Esophagus squamous epithelium (tissue), 5 donors: ENCODE results near the gene ZSCAN10. TPM values are rescaled to one million over a fixed set of nuclear protein-coding genes. Genes with fewer than 3 reads are reported as not detected.
"Not testable (repeated sequence)": the region's sequence is repeated elsewhere in the genome, so short reads cannot be mapped to it uniquely, and the experiment has no call there.

Experiments
- DNase-seq: peaks from one replicate; lab custom pipeline; 2025; lab: John Stamatoyannopoulos, UW
- H3K27ac ChIP-seq, 4 donors: fragments of 200-600 bp; sonication (generic); one replicate each; pipeline ENCODE4 v1.5.1; 2016 to 2019; ENCODE audit warnings: mild to moderate bottlenecking in 1 of 4
- H3K27me3 ChIP-seq, 4 donors: fragments of 200-600 bp; sonication (generic); 1 replicate in 3 of 4; 2 replicates in 1 of 4; pipeline versions ENCODE4 v1.5.1 to v1.6.0; 2017 to 2021; ENCODE audit warnings: antibody characterized with exemption in 1 of 4
- H3K36me3 ChIP-seq, 3 donors: fragments of 200-600 bp; sonication (generic); one replicate each; pipeline ENCODE4 v1.5.1; 2016 to 2019
- H3K4me1 ChIP-seq, 3 donors: fragments of 200-600 bp; sonication (generic); one replicate each; pipeline ENCODE4 v1.5.1; 2017 to 2019
- H3K4me3 ChIP-seq, 4 donors: fragments of 200-600 bp; sonication (generic); 1 replicate in 3 of 4; 2 replicates in 1 of 4; pipeline ENCODE4 v1.5.1; 2016 to 2019; ENCODE audit warnings: mild to moderate bottlenecking in 2 of 4, moderate library complexity in 1 of 4
- H3K9me3 ChIP-seq, 3 donors: fragments of 200-600 bp; sonication (generic); one replicate each; pipeline ENCODE4 v1.5.1; 2016 to 2019
- CTCF ChIP-seq, 6 experiments: fragments of 450-650 bp in 4 of 6; fragments of 200-600 bp in 2 of 6; sonication (generic) in 2 of 6; IDR thresholded peaks; one replicate each; pipeline ENCODE4 v1.5.1; 2016 to 2019; ENCODE audit warnings: antibody characterized with exemption in 6 of 6, mild to moderate bottlenecking in 4 of 6, moderate library complexity in 4 of 6
- POLR2A ChIP-seq, 4 donors: fragments of 450-650 bp; IDR thresholded peaks; one replicate each; pipeline ENCODE4 v1.6.1; 2017; ENCODE audit warnings: antibody characterized with exemption in 4 of 4, mild to moderate bottlenecking in 4 of 4, moderate library complexity in 3 of 4
- WGBS, 2 donors: methylation state at CpG; one replicate each; pipeline ENCODE4 v1.1.5; 2018; 5-methylcytosine and 5-hydroxymethylcytosine counted together
- intact Hi-C: fragments of 100-400 bp; cut with DNase I; formaldehyde crosslinking; loops from one replicate; pipeline ENCODE4 v1.15.0; 2022
- total RNA-seq, 4 donors: library from RNA; depleted of rRNA; stranded (reverse); fragments of >200 nt; gene quantifications; one replicate each; pipeline ENCODE4 v1.1.0, GENCODE V29; 2016
- donor health status: DM: yes; HTN: yes; CAD: no.

Gene ZSCAN10
- total RNA-seq, 4 donors from 2014 or later, result not detected

- Histone ChIP-seq H3K4me1 (peaks cover 0 to 23% (median 0%) of the 10 kb centered on the region in 3 donors), H3K4me3 (no peak overlapping the region), H3K36me3 (no peaks in the 10 kb centered on the region), H3K27me3 (peaks cover 0 to 19% (median 0%) of the 10 kb centered on the region in 4 donors), H3K9me3 (no peaks in the 10 kb centered on the region), H3K27ac (no peak overlapping the region)
- WGBS, 2 donors, result 70 to 73% methylated on average over 6 to 7 of the region's 7 CpGs
- no peak for TF ChIP-seq CTCF (IDR thresholded peaks at IDR 0.05)
- no peak for TF ChIP-seq POLR2A (IDR thresholded peaks at IDR 0.05)
- no peak for DNase-seq
- intact Hi-C loops, result no loop called here
Observed at GRCh38 chr16:3084969-3085670, 14.0 kb downstream of the ZSCAN10 start.

GRCh38 chr16:3084491-3084890, 14.6 kb downstream of the ZSCAN10 start:
- intact Hi-C loops, result no loop called here
- no peak for DNase-seq
- Histone ChIP-seq H3K27me3 (peaks cover 0 to 18% (median 0%) of the 10 kb centered on the region in 4 donors), H3K36me3 (no peaks in the 10 kb centered on the region), H3K4me3 (no peak overlapping the region), H3K9me3 (no peaks in the 10 kb centered on the region), H3K4me1 (peaks cover 0 to 23% (median 0%) of the 10 kb centered on the region in 3 donors), H3K27ac (no peak overlapping the region)
- no peak for TF ChIP-seq CTCF (IDR thresholded peaks at IDR 0.05)
- no peak for TF ChIP-seq POLR2A (IDR thresholded peaks at IDR 0.05)
- 82 to 88% methylated on average over 1 of the region's 1 CpG for WGBS, 2 donors

GRCh38 chr16:3083408-3083807, 15.7 kb downstream of the ZSCAN10 start:
- H3K27ac ChIP-seq, H3K36me3 ChIP-seq, intact Hi-C loops, DNase-seq, H3K4me3 ChIP-seq, H3K9me3 ChIP-seq: not testable (repeated sequence)
- Histone ChIP-seq H3K4me1 (peaks cover 0 to 23% (median 0%) of the 10 kb centered on the region in 3 donors), H3K27me3 (peaks cover 0 to 15% (median 0%) of the 10 kb centered on the region in 4 donors)
- WGBS, 2 donors, result 89 to 95% methylated on average over 7 to 8 of the region's 8 CpGs

GRCh38 chr16:3081957-3082356, 17.1 kb downstream of the ZSCAN10 start:
- H3K27ac ChIP-seq, H3K4me1 ChIP-seq, H3K4me3 ChIP-seq, DNase-seq, intact Hi-C loops, H3K9me3 ChIP-seq, H3K36me3 ChIP-seq: not testable (repeated sequence)
- 84 to 89% methylated on average over 6 to 12 of the region's 13 CpGs for WGBS, 2 donors
- peaks cover 0 to 15% (median 0%) of the 10 kb centered on the region in 4 donors for H3K27me3 ChIP-seq

GRCh38 chr16:3080024-3080423, 19.1 kb downstream of the ZSCAN10 start:
- TF ChIP-seq POLR2A (IDR thresholded peaks at IDR 0.05), result no peak
- TF ChIP-seq CTCF (IDR thresholded peaks at IDR 0.05), result no peak
- Histone ChIP-seq H3K4me3 (no peak overlapping the region), H3K27ac (no peak overlapping the region), H3K27me3 (peaks cover 0 to 15% (median 0%) of the 10 kb centered on the region in 4 donors), H3K36me3 (no peaks in the 10 kb centered on the region), H3K9me3 (no peaks in the 10 kb centered on the region), H3K4me1 (peaks cover 0 to 6% (median 0%) of the 10 kb centered on the region in 3 donors)
- WGBS, 2 donors, result 45 to 74% methylated on average over 14 to 17 of the region's 17 CpGs
- intact Hi-C loops, result no loop called here
- DNase-seq, result no peak

- intact Hi-C loops, result no loop called here
- TF ChIP-seq POLR2A (IDR thresholded peaks at IDR 0.05) (no peak), CTCF (IDR thresholded peaks at IDR 0.05) (no peak)
- DNase-seq, result no peak
Observed at GRCh38 chr16:3076577-3076976, 22.5 kb downstream of the ZSCAN10 start.

GRCh38 chr16:3075946-3076345, 23.1 kb downstream of the ZSCAN10 start:
- H3K36me3 ChIP-seq, intact Hi-C loops, H3K9me3 ChIP-seq, DNase-seq, H3K4me3 ChIP-seq: not testable (repeated sequence)
- WGBS, 2 donors, result 73 to 88% methylated on average over 6 of the region's 6 CpGs
- H3K27me3 ChIP-seq, result peaks cover 0 to 17% (median 0%) of the 10 kb centered on the region in 4 donors
- peak overlapping the region; percentile 38 to 69 (median 47) for H3K27ac ChIP-seq
- H3K4me1 ChIP-seq, result peaks cover 0 to 18% (median 0%) of the 10 kb centered on the region in 3 donors

More at GRCh38 chr16:3076577-3076976, 22.5 kb downstream of the ZSCAN10 start:
- Histone ChIP-seq H3K9me3 (no peaks in the 10 kb centered on the region), H3K4me1 (peaks cover 0 to 15% (median 0%) of the 10 kb centered on the region in 3 donors), H3K36me3 (no peaks in the 10 kb centered on the region), H3K4me3 (no peak overlapping the region), H3K27me3 (peaks cover 0 to 20% (median 0%) of the 10 kb centered on the region in 4 donors), H3K27ac (peak overlapping the region in 3 of 4 donors; percentile 38 to 69 (median 54))
- 90 to 100% methylated on average over 1 to 4 of the region's 6 CpGs for WGBS, 2 donors
